Measurements from ENCODE around the gene CHD9. TPM values are rescaled to one million over a fixed set of nuclear protein-coding genes. Genes with fewer than 3 reads are reported as not detected.
A peak's percentile ranks its signal among the peaks of the same experiment; 100 is the strongest.

Gene CHD9
- total and polyA plus RNA-seq, 9 of the 15 experiments (the other 6 are each of a cell fraction or from before 2014, with no cell fraction given), result 29.0 to 69.3 (median 40.6) TPM

- Histone ChIP-seq H3K36me3 (ENCODE audit: control insufficient read depth, insufficient read depth, low read length) (no peaks in the 10 kb centered on the region), H3K9ac (ENCODE audit: insufficient read depth in 1 of 2, low read depth in 2 of 2, low read length in 2 of 2) (no peak overlapping the region), H4K20me1 (replicated peaks; ENCODE audit: control insufficient read depth, insufficient read depth, low read length) (no peaks in the 10 kb centered on the region), H3K9me3 (replicated peaks; ENCODE audit: control insufficient read depth, insufficient read depth, low read depth, low read length) (no peaks in the 10 kb centered on the region), H3K27me3 (ENCODE audit: control insufficient read depth in 2 of 2, insufficient read depth in 2 of 2, low read length in 2 of 2) (peaks cover 15% of the 10 kb centered on the region in 2 experiments; a peak in 4 of 5 replicates), H3K4me1 (replicated peaks in 1 of 2; ENCODE audit: control insufficient read depth in 2 of 2, insufficient read depth in 2 of 2, low read length in 2 of 2) (peaks cover 0 to 10% of the 10 kb centered on the region in 2 experiments; a peak in 2 of 5 replicates), H3K4me2 (ENCODE audit: insufficient read depth, low read length) (no peak overlapping the region), H2AFZ (ENCODE audit: low read depth, low read length) (no peak overlapping the region), H3K4me3 (no peak overlapping the region), H3K9me1 (ENCODE audit: control insufficient read depth, insufficient read depth, low read length) (no peaks in the 10 kb centered on the region), H3K27ac (ENCODE audit: extremely low read depth, low read depth, low read length) (no peak overlapping the region), H3K79me2 (ENCODE audit: control insufficient read depth, insufficient read depth, low read length) (no peaks in the 10 kb centered on the region)
- 0% methylated on average over 1 of the region's 1 CpG for WGBS (ENCODE audit: insufficient coverage, low coverage, missing lambda C conversion rate)
- BruUV-seq (replicated peaks), result no TSS peak
- ChIA-PET POLR2A (no interaction called here), CTCF (ENCODE audit: low intra/inter-chr PET ratio) (no interaction called here)
- TF ChIP-seq PHB2 (IDR thresholded peaks at IDR 0.05; ENCODE audit: low read depth) (no peak), CCNT2 (IDR thresholded peaks at IDR 0.05; ENCODE audit: borderline replicate concordance, extremely low read depth, insufficient read length, low read depth, low read length) (no peak), EWSR1 (IDR thresholded peaks at IDR 0.05; ENCODE audit: borderline replicate concordance, low read depth, partially characterized antibody) (no peak), CEBPG (CRISPR knock-in tag; IDR thresholded peaks at IDR 0.05) (no peak), CEBPG (tag; conservative IDR thresholded peaks at IDR 0.05 in 1 of 2, IDR thresholded peaks at IDR 0.05 in 1 of 2) (peak in 1 of 2 experiments; percentile 37; a peak in 2 of 4 replicates)
- in situ Hi-C loops (cut with MboI), result no loop called here
- ATAC-seq, result no peak
- FAIRE-seq, result no peak
- intact Hi-C loops (cut with micrococcal nuclease), result no loop called here
- DNase-seq (ENCODE audit: extremely low read depth in 1 of 4, low spot score in 3 of 4), result no peak
These were observed 315.1 kb downstream of the CHD9 start for GRCh38 chr16:53369921-53370320.

- no peak for ATAC-seq
- peaks cover 15 to 17% of the 10 kb centered on the region in 2 experiments; a peak in 4 of 5 replicates for H3K27me3 ChIP-seq (ENCODE audit: control insufficient read depth in 2 of 2, insufficient read depth in 2 of 2, low read length in 2 of 2)
- H3K4me3 ChIP-seq, result no peak overlapping the region
- no peaks in the 10 kb centered on the region for H3K9me3 ChIP-seq (replicated peaks; ENCODE audit: control insufficient read depth, insufficient read depth, low read depth, low read length)
- no peak for FAIRE-seq
- ChIA-PET CTCF (ENCODE audit: low intra/inter-chr PET ratio) (no interaction called here), POLR2A (no interaction called here)
- H3K4me2 ChIP-seq (ENCODE audit: insufficient read depth, low read length), result no peak overlapping the region
- H3K36me3 ChIP-seq (ENCODE audit: control insufficient read depth, insufficient read depth, low read length), result no peaks in the 10 kb centered on the region
- peaks cover 0 to 10% of the 10 kb centered on the region in 2 experiments; a peak in 2 of 5 replicates for H3K4me1 ChIP-seq (replicated peaks in 1 of 2; ENCODE audit: control insufficient read depth in 2 of 2, insufficient read depth in 2 of 2, low read length in 2 of 2)
- DNase-seq (ENCODE audit: extremely low read depth in 1 of 4, low spot score in 3 of 4), result no peak
- no peak overlapping the region for H3K9ac ChIP-seq (ENCODE audit: insufficient read depth in 1 of 2, low read depth in 2 of 2, low read length in 2 of 2)
- H3K9me1 ChIP-seq (ENCODE audit: control insufficient read depth, insufficient read depth, low read length), result no peaks in the 10 kb centered on the region
- no TSS peak for BruUV-seq (replicated peaks)
- no peaks in the 10 kb centered on the region for H4K20me1 ChIP-seq (replicated peaks; ENCODE audit: control insufficient read depth, insufficient read depth, low read length)
- H3K79me2 ChIP-seq (ENCODE audit: control insufficient read depth, insufficient read depth, low read length), result no peaks in the 10 kb centered on the region
- in situ Hi-C loops (cut with MboI) (no loop called here), intact Hi-C loops (cut with micrococcal nuclease) (no loop called here)
- H3K27ac ChIP-seq (ENCODE audit: extremely low read depth, low read depth, low read length), result no peak overlapping the region
- H2AFZ ChIP-seq (ENCODE audit: low read depth, low read length), result no peak overlapping the region
- TF ChIP-seq MNT (conservative IDR thresholded peaks at IDR 0.05) (no peak), IRF2 (CRISPR knock-in tag; IDR thresholded peaks at IDR 0.05) (no peak), SP2 (IDR thresholded peaks at IDR 0.05; ENCODE audit: extremely low read depth, low read depth, low read length, poor library complexity, severe bottlenecking) (no peak), RUNX1 (IDR thresholded peaks at IDR 0.05; ENCODE audit: low read depth) (no peak), HMBOX1 (IDR thresholded peaks at IDR 0.05) (no peak), SAP30 (IDR thresholded peaks at IDR 0.05; ENCODE audit: borderline replicate concordance, insufficient read depth, low read depth, low read length, poor library complexity, severe bottlenecking) (no peak), SETDB1 (IDR thresholded peaks at IDR 0.05; ENCODE audit: low read length) (no peak), CC2D1A (IDR thresholded peaks at IDR 0.05) (no peak), ELF4 (CRISPR knock-in tag; IDR thresholded peaks at IDR 0.05) (no peak), CHCHD3 (CRISPR knock-in tag; IDR thresholded peaks at IDR 0.05) (no peak)
These were observed 316.0 kb downstream of the CHD9 start for GRCh38 chr16:53370827-53371226.
